ENCODE results near the gene ZNF804B.

The ZNF804B gene

DNA sequence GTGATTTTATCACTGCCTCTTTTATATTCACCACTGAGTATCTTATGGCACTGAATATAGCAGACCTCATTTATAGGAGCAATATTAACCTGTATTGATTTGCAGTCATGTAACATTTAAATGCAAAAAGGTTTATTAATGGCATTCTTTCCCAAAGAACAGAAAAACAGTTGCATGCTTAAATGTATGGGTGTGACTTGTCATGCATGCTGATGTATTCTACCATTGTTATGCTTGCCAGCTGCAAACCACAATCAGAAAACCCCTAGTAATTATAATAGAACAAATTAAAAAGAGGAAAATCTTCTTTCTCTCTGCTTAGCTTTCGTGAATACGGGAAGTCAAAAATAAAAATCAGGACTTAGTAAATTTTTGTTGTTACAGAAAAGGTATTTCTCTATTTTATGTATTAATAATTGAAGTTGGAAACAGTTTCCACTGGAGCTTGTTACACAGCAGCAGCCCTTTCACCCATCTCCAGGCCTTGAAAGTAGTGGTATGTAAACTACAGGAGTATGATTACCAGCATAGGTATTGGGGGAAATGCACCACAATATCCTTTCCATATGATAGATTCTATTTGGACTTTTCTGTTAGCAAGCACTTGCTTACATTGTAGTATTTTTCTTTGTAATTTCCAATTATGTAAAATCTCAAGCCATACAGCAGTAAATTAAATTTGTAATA lies 183.5 kb downstream of the ZNF804B start:
- no peaks in the 10 kb centered on the region for H3K36me3 ChIP-seq (ENCODE audit: control insufficient read depth in 1 of 2, insufficient read depth in 2 of 2, low read length in 2 of 2)

DNA sequence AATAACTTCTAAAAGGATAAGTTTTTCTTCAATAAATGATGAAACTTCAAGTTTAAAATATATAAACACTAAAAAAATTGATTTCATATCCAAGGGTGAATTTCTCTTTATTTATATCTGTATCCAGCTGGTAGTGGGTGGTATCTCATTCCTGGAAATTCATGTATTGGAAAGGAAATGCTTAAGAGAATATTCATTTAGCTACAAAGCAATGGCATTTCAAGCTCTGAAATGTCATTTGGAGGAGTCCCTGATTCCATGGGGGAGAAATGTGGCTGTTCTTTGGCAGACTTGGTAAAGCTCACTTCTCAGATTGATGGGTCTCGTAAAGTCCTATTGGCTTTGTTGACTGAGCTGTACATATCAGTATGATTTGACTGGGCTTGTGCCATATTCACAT lies 192.3 kb downstream of the ZNF804B start:
- H3K9me3 ChIP-seq (ENCODE audit: control insufficient read depth in 1 of 2, low read length in 2 of 2) = no peaks in the 10 kb centered on the region
- no peak overlapping the region for H3K4me3 ChIP-seq (ENCODE audit: low read depth in 1 of 2, low read length in 2 of 2)
- H3K36me3 ChIP-seq (ENCODE audit: control insufficient read depth in 1 of 2, insufficient read depth in 2 of 2, low read length in 2 of 2) = no peaks in the 10 kb centered on the region
- H3K27me3 ChIP-seq (ENCODE audit: control insufficient read depth in 1 of 2, insufficient read depth in 2 of 2, low read length in 2 of 2) = no peaks in the 10 kb centered on the region
- H3K4me1 ChIP-seq (ENCODE audit: control insufficient read depth in 1 of 2, insufficient read depth in 2 of 2, low read length in 2 of 2) = no peaks in the 10 kb centered on the region
- no peak overlapping the region for H3K9ac ChIP-seq (ENCODE audit: low read depth in 1 of 2, low read length in 2 of 2)
- no peak overlapping the region for H3K27ac ChIP-seq (ENCODE audit: low read depth, low read length)

More for the DNA sequence above, 183.5 kb downstream of the ZNF804B start:
- Histone ChIP-seq H3K27ac (ENCODE audit: low read depth, low read length) (no peak overlapping the region), H3K4me1 (ENCODE audit: control insufficient read depth in 1 of 2, insufficient read depth in 2 of 2, low read length in 2 of 2) (no peaks in the 10 kb centered on the region), H3K27me3 (ENCODE audit: control insufficient read depth in 1 of 2, insufficient read depth in 2 of 2, low read length in 2 of 2) (no peaks in the 10 kb centered on the region), H3K4me3 (ENCODE audit: low read depth in 1 of 2, low read length in 2 of 2) (no peak overlapping the region), H3K9ac (ENCODE audit: low read depth in 1 of 2, low read length in 2 of 2) (no peak overlapping the region), H3K9me3 (ENCODE audit: control insufficient read depth in 1 of 2, low read length in 2 of 2) (no peaks in the 10 kb centered on the region)

DNA sequence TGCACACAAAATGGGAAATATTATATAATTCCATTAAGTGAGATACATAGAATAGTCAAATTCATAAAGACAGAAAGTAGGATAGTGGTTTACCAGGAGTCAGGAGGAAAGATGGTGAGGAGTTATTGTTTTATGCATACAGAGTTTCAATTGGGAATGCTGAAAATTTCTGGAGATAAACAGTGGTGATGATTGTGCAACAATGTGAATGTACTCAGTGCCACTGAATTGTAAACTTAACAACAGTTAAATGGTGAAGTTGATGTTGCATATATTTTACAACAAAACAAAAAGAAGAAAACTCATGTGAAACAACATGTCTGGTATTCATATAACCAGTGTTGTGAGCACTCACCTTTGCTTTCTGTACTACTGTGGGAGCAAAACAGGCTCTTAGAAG lies 204.9 kb downstream of the ZNF804B start:
- Histone ChIP-seq H3K36me3 (ENCODE audit: control insufficient read depth in 1 of 2, insufficient read depth in 2 of 2, low read length in 2 of 2) (no peaks in the 10 kb centered on the region), H3K9me3 (ENCODE audit: control insufficient read depth in 1 of 2, low read length in 2 of 2) (peaks cover 0 to 7% of the 10 kb centered on the region in 2 donors), H3K27me3 (ENCODE audit: control insufficient read depth in 1 of 2, insufficient read depth in 2 of 2, low read length in 2 of 2) (no peaks in the 10 kb centered on the region), H3K4me1 (ENCODE audit: control insufficient read depth in 1 of 2, insufficient read depth in 2 of 2, low read length in 2 of 2) (no peaks in the 10 kb centered on the region), H3K4me3 (ENCODE audit: low read depth in 1 of 2, low read length in 2 of 2) (no peak overlapping the region), H3K27ac (ENCODE audit: low read depth, low read length) (no peak overlapping the region), H3K9ac (ENCODE audit: low read depth in 1 of 2, low read length in 2 of 2) (no peak overlapping the region)

DNA sequence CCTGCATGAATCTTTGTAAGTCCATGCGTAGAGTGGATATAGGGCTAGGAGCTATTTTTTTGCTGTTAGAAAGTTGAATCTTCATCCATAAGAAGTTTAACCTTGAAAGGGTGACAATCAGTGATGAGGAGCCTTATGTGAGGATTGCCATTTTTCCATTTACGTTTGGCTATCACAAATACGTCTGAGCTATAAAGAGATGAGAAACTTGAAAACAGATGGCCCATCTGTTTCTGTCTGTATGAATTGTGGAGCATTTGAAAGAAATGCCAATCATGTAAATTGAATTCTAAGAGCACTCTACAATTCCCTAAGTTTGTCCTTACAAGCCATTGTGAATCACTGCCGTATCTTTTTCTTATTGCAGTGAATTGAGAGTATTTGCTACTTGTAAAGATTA lies 205.9 kb downstream of the ZNF804B start:
- no peak overlapping the region for H3K27ac ChIP-seq (ENCODE audit: low read depth, low read length)
- no peak overlapping the region for H3K9ac ChIP-seq (ENCODE audit: low read depth in 1 of 2, low read length in 2 of 2)
- H3K4me3 ChIP-seq (ENCODE audit: low read depth in 1 of 2, low read length in 2 of 2) = no peak overlapping the region
- no peaks in the 10 kb centered on the region for H3K4me1 ChIP-seq (ENCODE audit: control insufficient read depth in 1 of 2, insufficient read depth in 2 of 2, low read length in 2 of 2)
- H3K36me3 ChIP-seq (ENCODE audit: control insufficient read depth in 1 of 2, insufficient read depth in 2 of 2, low read length in 2 of 2) = no peaks in the 10 kb centered on the region
- no peaks in the 10 kb centered on the region for H3K27me3 ChIP-seq (ENCODE audit: control insufficient read depth in 1 of 2, insufficient read depth in 2 of 2, low read length in 2 of 2)
- H3K9me3 ChIP-seq (ENCODE audit: control insufficient read depth in 1 of 2, low read length in 2 of 2) = peaks cover 0 to 7% of the 10 kb centered on the region in 2 donors

DNA sequence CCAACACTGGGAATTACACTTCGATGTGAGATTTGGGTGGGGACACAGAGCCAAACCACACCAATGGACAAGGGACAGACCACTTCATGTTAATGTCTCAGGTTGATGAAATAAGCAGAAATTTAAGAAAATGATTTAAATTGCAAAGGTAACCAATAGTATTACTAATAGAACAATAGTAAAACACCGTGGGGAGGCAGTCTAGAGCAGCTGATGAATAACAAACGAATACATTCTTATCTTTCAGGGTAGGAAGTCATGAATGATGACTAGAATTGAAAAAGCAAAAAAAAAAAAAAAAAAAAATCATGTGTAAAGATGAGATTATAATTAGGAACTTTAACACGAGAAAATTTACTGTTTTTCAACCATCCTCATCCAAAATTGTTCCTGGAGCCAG lies 207.9 kb downstream of the ZNF804B start:
- Histone ChIP-seq H3K4me1 (ENCODE audit: control insufficient read depth in 1 of 2, insufficient read depth in 2 of 2, low read length in 2 of 2) (no peaks in the 10 kb centered on the region), H3K4me3 (ENCODE audit: low read depth in 1 of 2, low read length in 2 of 2) (no peak overlapping the region), H3K36me3 (ENCODE audit: control insufficient read depth in 1 of 2, insufficient read depth in 2 of 2, low read length in 2 of 2) (no peaks in the 10 kb centered on the region), H3K27ac (ENCODE audit: low read depth, low read length) (no peak overlapping the region), H3K9ac (ENCODE audit: low read depth in 1 of 2, low read length in 2 of 2) (no peak overlapping the region), H3K27me3 (ENCODE audit: control insufficient read depth in 1 of 2, insufficient read depth in 2 of 2, low read length in 2 of 2) (no peaks in the 10 kb centered on the region), H3K9me3 (ENCODE audit: control insufficient read depth in 1 of 2, low read length in 2 of 2) (peaks cover 0 to 7% of the 10 kb centered on the region in 2 donors)

DNA sequence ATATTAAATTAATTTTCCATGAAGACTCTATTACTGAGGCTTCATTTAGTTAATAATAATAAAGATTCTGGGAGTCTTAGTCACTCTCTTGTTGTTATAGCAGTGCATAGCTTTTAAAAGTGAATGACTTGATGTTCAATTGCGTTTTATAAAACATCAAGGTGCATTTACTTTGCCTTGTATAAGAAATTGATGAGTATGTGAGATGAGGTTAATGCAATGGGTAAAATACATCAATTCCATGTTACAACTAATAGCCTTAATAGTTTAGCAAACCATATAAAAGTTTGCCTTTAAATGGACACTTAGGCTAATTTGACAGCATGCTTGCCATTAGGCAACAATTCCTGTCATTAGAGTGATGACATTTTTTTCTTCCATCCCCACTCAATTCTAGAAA lies 209.7 kb downstream of the ZNF804B start:
- no peak overlapping the region for H3K27ac ChIP-seq (ENCODE audit: low read depth, low read length)
- H3K9me3 ChIP-seq (ENCODE audit: control insufficient read depth in 1 of 2, low read length in 2 of 2) = no peaks in the 10 kb centered on the region
- H3K36me3 ChIP-seq (ENCODE audit: control insufficient read depth in 1 of 2, insufficient read depth in 2 of 2, low read length in 2 of 2) = no peaks in the 10 kb centered on the region
- H3K4me3 ChIP-seq (ENCODE audit: low read depth in 1 of 2, low read length in 2 of 2) = no peak overlapping the region
- no peak overlapping the region for H3K9ac ChIP-seq (ENCODE audit: low read depth in 1 of 2, low read length in 2 of 2)
- H3K4me1 ChIP-seq (ENCODE audit: control insufficient read depth in 1 of 2, insufficient read depth in 2 of 2, low read length in 2 of 2) = no peaks in the 10 kb centered on the region
- H3K27me3 ChIP-seq (ENCODE audit: control insufficient read depth in 1 of 2, insufficient read depth in 2 of 2, low read length in 2 of 2) = no peaks in the 10 kb centered on the region

DNA sequence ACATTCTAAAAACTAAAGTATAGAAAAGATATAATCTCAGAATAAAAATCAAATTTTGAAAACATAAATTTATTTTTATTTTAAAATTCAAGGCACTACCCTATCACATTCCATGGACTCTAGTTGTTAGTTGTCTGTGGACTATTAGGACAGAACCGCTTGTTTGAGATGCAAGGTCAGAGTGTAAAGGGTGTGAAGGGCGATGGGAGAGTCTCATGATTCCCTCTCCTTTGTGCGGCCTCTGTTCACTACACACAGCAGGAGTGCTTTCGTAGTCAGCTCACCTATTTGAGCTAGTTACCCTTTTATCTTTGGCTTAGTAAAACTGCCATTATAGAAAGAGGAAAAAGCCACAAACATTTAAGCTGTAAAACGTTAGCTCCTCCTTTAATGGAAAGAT lies 225.8 kb downstream of the ZNF804B start:
- Histone ChIP-seq H3K36me3 (ENCODE audit: control insufficient read depth in 1 of 2, insufficient read depth in 2 of 2, low read length in 2 of 2) (no peaks in the 10 kb centered on the region), H3K27me3 (ENCODE audit: control insufficient read depth in 1 of 2, insufficient read depth in 2 of 2, low read length in 2 of 2) (no peaks in the 10 kb centered on the region), H3K9me3 (ENCODE audit: control insufficient read depth in 1 of 2, low read length in 2 of 2) (no peaks in the 10 kb centered on the region), H3K4me1 (ENCODE audit: control insufficient read depth in 1 of 2, insufficient read depth in 2 of 2, low read length in 2 of 2) (no peaks in the 10 kb centered on the region), H3K4me3 (ENCODE audit: low read depth in 1 of 2, low read length in 2 of 2) (no peak overlapping the region), H3K9ac (ENCODE audit: low read depth in 1 of 2, low read length in 2 of 2) (no peak overlapping the region), H3K27ac (ENCODE audit: low read depth, low read length) (no peak overlapping the region)

DNA sequence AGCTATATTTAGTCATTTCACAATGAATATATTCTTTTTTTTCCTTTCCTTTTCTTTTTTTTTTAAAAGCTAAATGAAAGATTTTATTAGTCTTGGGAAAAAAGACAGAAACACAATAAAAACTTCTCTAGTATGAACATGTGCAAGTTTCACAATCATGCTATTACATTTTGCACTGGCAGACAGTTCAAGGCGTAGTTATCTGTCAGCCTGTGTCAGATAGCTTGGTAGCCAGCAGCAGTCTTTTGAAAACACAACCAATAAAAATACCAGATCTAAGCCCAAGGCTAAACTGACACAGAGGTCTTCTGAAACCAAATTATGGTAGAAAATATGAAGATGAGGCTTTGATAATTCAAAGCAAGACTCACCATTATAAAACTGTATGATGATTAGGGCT lies 241.8 kb downstream of the ZNF804B start:
- H3K4me1 ChIP-seq (ENCODE audit: control insufficient read depth in 1 of 2, insufficient read depth in 2 of 2, low read length in 2 of 2) = peaks cover 0 to 3% of the 10 kb centered on the region in 2 donors
- no peaks in the 10 kb centered on the region for H3K36me3 ChIP-seq (ENCODE audit: control insufficient read depth in 1 of 2, insufficient read depth in 2 of 2, low read length in 2 of 2)
- no peak overlapping the region for H3K27ac ChIP-seq (ENCODE audit: low read depth, low read length)
- H3K4me3 ChIP-seq (ENCODE audit: low read depth in 1 of 2, low read length in 2 of 2) = no peak overlapping the region
- H3K9ac ChIP-seq (ENCODE audit: low read depth in 1 of 2, low read length in 2 of 2) = no peak overlapping the region
- no peaks in the 10 kb centered on the region for H3K9me3 ChIP-seq (ENCODE audit: control insufficient read depth in 1 of 2, low read length in 2 of 2)
- no peaks in the 10 kb centered on the region for H3K27me3 ChIP-seq (ENCODE audit: control insufficient read depth in 1 of 2, insufficient read depth in 2 of 2, low read length in 2 of 2)

DNA sequence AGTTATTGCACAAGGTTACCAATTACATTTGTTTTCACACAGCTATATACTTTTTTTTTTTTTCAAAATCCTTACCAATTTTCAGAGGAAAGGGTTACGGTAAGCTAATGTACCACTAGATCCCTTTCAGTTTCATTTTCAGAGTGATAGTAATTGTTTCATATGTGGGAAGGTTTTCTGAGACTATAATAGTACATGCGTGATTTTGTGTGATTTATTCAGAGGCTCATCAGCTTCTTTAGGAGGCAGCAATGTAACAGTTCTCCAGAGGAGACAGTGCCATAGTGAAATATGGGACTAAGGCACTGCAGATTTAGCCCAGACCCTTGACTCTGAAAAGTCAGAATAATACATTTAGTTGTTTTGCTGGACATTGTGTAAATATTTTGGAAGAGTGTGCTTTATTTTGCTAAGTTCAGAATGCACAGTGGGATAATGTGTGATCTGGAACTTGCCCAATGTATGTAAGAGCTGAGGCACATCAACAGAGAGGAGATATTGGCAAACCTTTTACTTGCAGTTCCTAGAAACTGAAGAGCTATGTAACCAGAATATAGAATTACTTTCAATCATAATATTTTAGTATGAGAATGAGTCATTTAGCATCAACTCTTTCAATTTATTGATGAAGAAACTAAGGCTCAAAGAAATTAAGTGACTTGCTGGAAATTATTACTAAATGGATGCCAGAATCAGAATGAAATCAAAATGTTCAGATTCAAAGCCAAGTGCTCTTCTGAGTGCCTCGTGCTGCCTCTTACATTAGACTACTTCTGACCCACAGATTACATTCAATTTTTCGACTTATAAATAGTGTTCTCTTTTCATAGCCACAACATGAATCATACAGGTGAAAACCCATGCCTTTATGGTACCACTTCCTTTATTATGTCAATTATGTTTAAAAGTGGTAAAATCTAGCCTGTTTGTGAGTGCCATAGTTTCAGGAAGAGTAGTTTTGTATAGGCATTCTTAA lies 243.8 kb downstream of the ZNF804B start:
- no peak overlapping the region for H3K27ac ChIP-seq (ENCODE audit: low read depth, low read length)

DNA sequence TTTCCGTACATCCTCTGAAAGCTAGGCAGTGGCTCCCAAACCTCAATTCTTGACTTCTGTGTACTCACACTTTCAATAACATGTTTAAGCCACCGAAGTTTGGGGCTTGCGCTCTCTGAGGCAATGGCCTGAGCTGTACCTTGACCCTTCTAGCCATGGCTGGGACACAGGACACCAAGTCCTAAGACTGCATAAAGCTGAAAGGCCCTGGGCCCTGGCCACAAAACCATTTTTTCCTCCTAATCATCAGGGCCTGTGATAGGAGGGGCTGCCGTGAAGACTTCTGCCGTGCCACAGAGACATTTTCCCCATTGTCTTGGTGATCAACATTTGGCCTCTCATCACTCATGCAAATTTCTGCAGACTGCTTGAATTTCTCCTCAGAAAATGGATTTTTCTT lies 252.5 kb downstream of the ZNF804B start:
- peaks cover 0 to 4% of the 10 kb centered on the region in 2 donors for H3K9me3 ChIP-seq (ENCODE audit: control insufficient read depth in 1 of 2, low read length in 2 of 2)
- H3K27ac ChIP-seq (ENCODE audit: low read depth, low read length) = no peak overlapping the region
- H3K27me3 ChIP-seq (ENCODE audit: control insufficient read depth in 1 of 2, insufficient read depth in 2 of 2, low read length in 2 of 2) = no peaks in the 10 kb centered on the region
- no peaks in the 10 kb centered on the region for H3K36me3 ChIP-seq (ENCODE audit: control insufficient read depth in 1 of 2, insufficient read depth in 2 of 2, low read length in 2 of 2)
- H3K9ac ChIP-seq (ENCODE audit: low read depth in 1 of 2, low read length in 2 of 2) = no peak overlapping the region
- no peak overlapping the region for H3K4me3 ChIP-seq (ENCODE audit: low read depth in 1 of 2, low read length in 2 of 2)
- H3K4me1 ChIP-seq (ENCODE audit: control insufficient read depth in 1 of 2, insufficient read depth in 2 of 2, low read length in 2 of 2) = no peaks in the 10 kb centered on the region

More for the DNA sequence above, 243.8 kb downstream of the ZNF804B start:
- Histone ChIP-seq H3K9me3 (ENCODE audit: control insufficient read depth in 1 of 2, low read length in 2 of 2) (no peaks in the 10 kb centered on the region), H3K27me3 (ENCODE audit: control insufficient read depth in 1 of 2, insufficient read depth in 2 of 2, low read length in 2 of 2) (no peaks in the 10 kb centered on the region), H3K36me3 (ENCODE audit: control insufficient read depth in 1 of 2, insufficient read depth in 2 of 2, low read length in 2 of 2) (no peaks in the 10 kb centered on the region), H3K9ac (ENCODE audit: low read depth in 1 of 2, low read length in 2 of 2) (no peak overlapping the region), H3K4me3 (ENCODE audit: low read depth in 1 of 2, low read length in 2 of 2) (peak overlapping the region; percentile 7 to 65), H3K4me1 (ENCODE audit: control insufficient read depth in 1 of 2, insufficient read depth in 2 of 2, low read length in 2 of 2) (peaks cover 0 to 3% of the 10 kb centered on the region in 2 donors)
